ENCODE measurements around the gene CALY.

DNA sequence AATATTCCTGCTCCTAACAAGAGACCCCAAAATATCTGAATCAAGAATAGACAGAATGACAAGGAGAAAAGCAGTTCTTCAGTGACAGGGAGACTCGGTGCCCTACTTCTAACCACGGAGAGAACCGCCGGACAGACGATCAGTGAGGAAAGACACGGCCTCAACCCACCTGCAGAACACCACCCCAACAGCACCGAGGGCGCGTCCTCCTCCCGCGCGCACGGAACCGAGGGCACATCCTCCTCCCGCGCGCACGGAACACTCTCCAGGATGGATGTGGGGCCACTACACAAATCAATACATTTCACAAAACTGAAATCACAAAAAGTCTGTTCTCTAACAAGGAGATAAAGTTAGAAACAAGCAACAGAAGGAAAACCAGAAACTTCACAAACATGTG is 50.3 kb downstream of the CALY start:
- no peak for TF ChIP-seq CTCF (IDR thresholded peaks at IDR 0.05)
- no peak for TF ChIP-seq POLR2A (IDR thresholded peaks at IDR 0.05)

Data from heart left ventricle (tissue), 13 donors.